Measurements from ENCODE around the gene FTO.

Gene FTO

GRCh38 chr16:53686710-53687109 is 17.2 kb upstream of the FTO start:
- Histone ChIP-seq H3K4me3 (ENCODE audit: low read depth, low read length) (no peak overlapping the region), H3K4me1 (no peaks in the 10 kb centered on the region), H3K27me3 (ENCODE audit: control insufficient read depth, insufficient read depth, low read length) (no peaks in the 10 kb centered on the region), H3K4me2 (ENCODE audit: low read length) (no peak overlapping the region), H3K27ac (no peak overlapping the region), H3K36me3 (ENCODE audit: control insufficient read depth, insufficient read depth, low read length) (no peaks in the 10 kb centered on the region), H3K9ac (no peak overlapping the region), H3K79me2 (no peaks in the 10 kb centered on the region), H2AFZ (no peak overlapping the region), H3K9me3 (ENCODE audit: control insufficient read depth, low read length) (no peaks in the 10 kb centered on the region)
- no peak for TF ChIP-seq CTCF (IDR thresholded peaks at IDR 0.05)

- H3K4me2 ChIP-seq (ENCODE audit: low read length), result no peak overlapping the region
- H3K27ac ChIP-seq, result no peak overlapping the region
- H3K9ac ChIP-seq, result no peak overlapping the region
- no peaks in the 10 kb centered on the region for H3K36me3 ChIP-seq (ENCODE audit: control insufficient read depth, insufficient read depth, low read length)
- no peaks in the 10 kb centered on the region for H3K79me2 ChIP-seq
- no peak overlapping the region for H2AFZ ChIP-seq
- no peaks in the 10 kb centered on the region for H3K27me3 ChIP-seq (ENCODE audit: control insufficient read depth, insufficient read depth, low read length)
- H3K9me3 ChIP-seq (ENCODE audit: control insufficient read depth, low read length), result no peaks in the 10 kb centered on the region
- H3K4me1 ChIP-seq, result no peaks in the 10 kb centered on the region
- TF ChIP-seq CTCF (IDR thresholded peaks at IDR 0.05), result no peak
- H3K4me3 ChIP-seq (ENCODE audit: low read depth, low read length), result no peak overlapping the region
Observed at GRCh38 chr16:53689636-53690035, 14.3 kb upstream of the FTO start.

- Histone ChIP-seq H3K27ac (no peak overlapping the region), H3K4me3 (ENCODE audit: low read depth, low read length) (no peak overlapping the region), H3K9me3 (ENCODE audit: control insufficient read depth, low read length) (no peaks in the 10 kb centered on the region), H3K4me1 (no peaks in the 10 kb centered on the region), H3K9ac (no peak overlapping the region), H2AFZ (no peak overlapping the region), H3K79me2 (no peaks in the 10 kb centered on the region), H3K36me3 (ENCODE audit: control insufficient read depth, insufficient read depth, low read length) (no peaks in the 10 kb centered on the region), H3K4me2 (ENCODE audit: low read length) (no peak overlapping the region), H3K27me3 (ENCODE audit: control insufficient read depth, insufficient read depth, low read length) (no peaks in the 10 kb centered on the region)
- no peak for TF ChIP-seq CTCF (IDR thresholded peaks at IDR 0.05)
Observed at GRCh38 chr16:53690771-53691170, 13.2 kb upstream of the FTO start.

GRCh38 chr16:53692146-53692545 is 11.8 kb upstream of the FTO start:
- no peaks in the 10 kb centered on the region for H3K4me1 ChIP-seq
- no peak overlapping the region for H3K4me2 ChIP-seq (ENCODE audit: low read length)
- H3K9ac ChIP-seq, result no peak overlapping the region
- no peaks in the 10 kb centered on the region for H3K27me3 ChIP-seq (ENCODE audit: control insufficient read depth, insufficient read depth, low read length)
- no peaks in the 10 kb centered on the region for H3K36me3 ChIP-seq (ENCODE audit: control insufficient read depth, insufficient read depth, low read length)
- TF ChIP-seq CTCF (IDR thresholded peaks at IDR 0.05), result no peak
- no peaks in the 10 kb centered on the region for H3K9me3 ChIP-seq (ENCODE audit: control insufficient read depth, low read length)
- H3K79me2 ChIP-seq, result no peaks in the 10 kb centered on the region
- no peak overlapping the region for H3K27ac ChIP-seq
- H2AFZ ChIP-seq, result no peak overlapping the region
- H3K4me3 ChIP-seq (ENCODE audit: low read depth, low read length), result no peak overlapping the region

GRCh38 chr16:53693320-53693719 is 10.6 kb upstream of the FTO start:
- H3K79me2 ChIP-seq, result no peaks in the 10 kb centered on the region
- no peak overlapping the region for H3K4me3 ChIP-seq (ENCODE audit: low read depth, low read length)
- no peaks in the 10 kb centered on the region for H3K27me3 ChIP-seq (ENCODE audit: control insufficient read depth, insufficient read depth, low read length)
- H3K4me1 ChIP-seq, result no peaks in the 10 kb centered on the region
- no peak overlapping the region for H2AFZ ChIP-seq
- no peaks in the 10 kb centered on the region for H3K36me3 ChIP-seq (ENCODE audit: control insufficient read depth, insufficient read depth, low read length)
- H3K4me2 ChIP-seq (ENCODE audit: low read length), result no peak overlapping the region
- no peak overlapping the region for H3K27ac ChIP-seq
- no peaks in the 10 kb centered on the region for H3K9me3 ChIP-seq (ENCODE audit: control insufficient read depth, low read length)
- TF ChIP-seq CTCF (IDR thresholded peaks at IDR 0.05), result no peak
- H3K9ac ChIP-seq, result no peak overlapping the region

Measured in parathyroid adenoma (tissue), 2 donors.